Fibroblast of pulmonary artery (primary cell): Measurements from ENCODE around the gene TGM1.
"Not testable (repeated sequence)": the region's sequence is repeated elsewhere in the genome, so short reads cannot be mapped to it uniquely, and the experiment has no call there.

Source experiments
- DNase-seq: peaks from one replicate; pipeline ENCODE4 v3.0.0-alpha.2; 2010; ENCODE audit warnings: low read depth
- H3K4me3 ChIP-seq: replicated peaks from 2 replicates; pipeline ENCODE4 v1.5.1; 2011; ENCODE audit warnings: low read depth, mild to moderate bottlenecking, control low read depth, low read length, moderate library complexity
- CTCF ChIP-seq: IDR thresholded peaks from 2 replicates; pipeline ENCODE4 v1.5.1; 2011; ENCODE audit warnings: mild to moderate bottlenecking, control low read depth, low read length, inconsistent platforms; ENCODE audit errors: missing control alignments

Gene TGM1

GRCh38 chr14:24219521-24219920 is 43.5 kb downstream of the TGM1 start:
- DNase-seq: no peak
- H3K4me3 ChIP-seq: no peak overlapping the region
- TF ChIP-seq CTCF: no peak

GRCh38 chr14:24219080-24219479 is 43.9 kb downstream of the TGM1 start:
- TF ChIP-seq CTCF: no peak
- DNase-seq: no peak
- H3K4me3 ChIP-seq: no peak overlapping the region

- not testable (repeated sequence) for DNase-seq, H3K4me3 ChIP-seq
These were observed 46.1 kb downstream of the TGM1 start for GRCh38 chr14:24216876-24217275.

GRCh38 chr14:24216345-24216699 is 46.7 kb downstream of the TGM1 start:
- H3K4me3 ChIP-seq: peak overlapping the region; percentile 85
- TF ChIP-seq CTCF: no peak
- DNase-seq: no peak

GRCh38 chr14:24215495-24216344 is 47.3 kb downstream of the TGM1 start, which contains the start of gene MDP1:
MDP1 (minus strand) TSS chr14:24216066; CDS start chr14:24215955, 111 bp downstream.
- peak; percentile 31 for TF ChIP-seq CTCF
- peak within 1 kb of the TSS; percentile 85 for H3K4me3 ChIP-seq
- peak; percentile 89 for DNase-seq

GRCh38 chr14:24213866-24214662 is 48.9 kb downstream of the TGM1 start:
- H3K4me3 ChIP-seq: peak overlapping the region; percentile 64
- no peak for TF ChIP-seq CTCF
- no peak for DNase-seq
